WERI-Rb-1 (cell line): Measurements from ENCODE around the gene MBTPS1.
A peak's percentile ranks its signal among the peaks of the same experiment; 100 is the strongest.

Experiments used
- DNase-seq: peaks from one replicate; pipeline ENCODE4 v3.0.0-alpha.2; 2020
- H3K27ac ChIP-seq: fragments of 250-450 bp; sonication (Bioruptor Pico); 2 replicates; pipeline ENCODE4 v1.5.1; 2020; ENCODE audit warnings: mild to moderate bottlenecking, moderate library complexity
- H3K27me3 ChIP-seq: fragments of 250-450 bp; sonication (Bioruptor Pico); 2 replicates; pipeline ENCODE4 v1.5.1; 2021; ENCODE audit warnings: mild to moderate bottlenecking, low read depth, moderate library complexity; ENCODE audit not compliant: insufficient read depth, severe bottlenecking
- H3K36me3 ChIP-seq: fragments of 250-450 bp; sonication (Bioruptor Pico); 2 replicates; pipeline ENCODE4 v1.5.1; 2020; ENCODE audit warnings: mild to moderate bottlenecking, moderate library complexity
- H3K4me3 ChIP-seq: 2 replicates; pipeline ENCODE4 v1.5.1; 2011; ENCODE audit warnings: low read depth, mild to moderate bottlenecking, control low read depth, low read length
- H3K9me3 ChIP-seq: fragments of 250-450 bp; sonication (Bioruptor Pico); 2 replicates; pipeline ENCODE4 v1.5.1; 2021; ENCODE audit warnings: mild to moderate bottlenecking, moderate library complexity; ENCODE audit not compliant: severe bottlenecking
- CTCF ChIP-seq: IDR thresholded peaks from 2 replicates; pipeline ENCODE4 v1.5.1; 2011; ENCODE audit warnings: low read depth, mild to moderate bottlenecking, control low read depth, inconsistent platforms, low read length

Gene MBTPS1

GRCh38 chr16:84013787-84014569 is 102.8 kb downstream of the MBTPS1 start:
- H3K4me3 ChIP-seq = no peak overlapping the region
- H3K36me3 ChIP-seq = no peaks in the 10 kb centered on the region
- no peaks in the 10 kb centered on the region for H3K27me3 ChIP-seq
- H3K27ac ChIP-seq = no peak overlapping the region
- no peaks in the 10 kb centered on the region for H3K9me3 ChIP-seq
- TF ChIP-seq CTCF = no peak
- DNase-seq = peak; percentile 75

- Histone ChIP-seq H3K27me3 (no peaks in the 10 kb centered on the region), H3K9me3 (no peaks in the 10 kb centered on the region), H3K27ac (no peak overlapping the region), H3K4me3 (no peak overlapping the region), H3K36me3 (no peaks in the 10 kb centered on the region)
- no peak for TF ChIP-seq CTCF
- no peak for DNase-seq
Measured at GRCh38 chr16:84009282-84009681, 107.5 kb downstream of the MBTPS1 start.

GRCh38 chr16:84007965-84008364 is 108.8 kb downstream of the MBTPS1 start:
- TF ChIP-seq CTCF = no peak
- no peak for DNase-seq
- no peaks in the 10 kb centered on the region for H3K36me3 ChIP-seq
- no peaks in the 10 kb centered on the region for H3K9me3 ChIP-seq
- H3K4me3 ChIP-seq = no peak overlapping the region
- no peaks in the 10 kb centered on the region for H3K27me3 ChIP-seq
- no peak overlapping the region for H3K27ac ChIP-seq

GRCh38 chr16:84007520-84007919 is 109.2 kb downstream of the MBTPS1 start:
- Histone ChIP-seq H3K27me3 (no peaks in the 10 kb centered on the region), H3K27ac (no peak overlapping the region), H3K36me3 (no peaks in the 10 kb centered on the region), H3K9me3 (no peaks in the 10 kb centered on the region), H3K4me3 (no peak overlapping the region)
- no peak for TF ChIP-seq CTCF
- no peak for DNase-seq

- no peaks in the 10 kb centered on the region for H3K36me3 ChIP-seq
- no peaks in the 10 kb centered on the region for H3K27me3 ChIP-seq
- no peak for DNase-seq
- H3K9me3 ChIP-seq = no peaks in the 10 kb centered on the region
- H3K4me3 ChIP-seq = no peak overlapping the region
- no peak for TF ChIP-seq CTCF
- no peak overlapping the region for H3K27ac ChIP-seq
Measured at GRCh38 chr16:84005391-84005790, 111.4 kb downstream of the MBTPS1 start.

- H3K4me3 ChIP-seq = no peak overlapping the region
- H3K9me3 ChIP-seq = no peaks in the 10 kb centered on the region
- no peak for DNase-seq
- H3K27ac ChIP-seq = no peak overlapping the region
- H3K36me3 ChIP-seq = no peaks in the 10 kb centered on the region
- H3K27me3 ChIP-seq = no peaks in the 10 kb centered on the region
- TF ChIP-seq CTCF = no peak
Measured at GRCh38 chr16:84004442-84004841, 112.3 kb downstream of the MBTPS1 start.
